RPMI8226 (cell line): ENCODE data around the gene CNTN1.

Experiments
- DNase-seq: peaks from one replicate; pipeline ENCODE4 v3.0.0-alpha.2; 2015

CNTN1 gene

DNA sequence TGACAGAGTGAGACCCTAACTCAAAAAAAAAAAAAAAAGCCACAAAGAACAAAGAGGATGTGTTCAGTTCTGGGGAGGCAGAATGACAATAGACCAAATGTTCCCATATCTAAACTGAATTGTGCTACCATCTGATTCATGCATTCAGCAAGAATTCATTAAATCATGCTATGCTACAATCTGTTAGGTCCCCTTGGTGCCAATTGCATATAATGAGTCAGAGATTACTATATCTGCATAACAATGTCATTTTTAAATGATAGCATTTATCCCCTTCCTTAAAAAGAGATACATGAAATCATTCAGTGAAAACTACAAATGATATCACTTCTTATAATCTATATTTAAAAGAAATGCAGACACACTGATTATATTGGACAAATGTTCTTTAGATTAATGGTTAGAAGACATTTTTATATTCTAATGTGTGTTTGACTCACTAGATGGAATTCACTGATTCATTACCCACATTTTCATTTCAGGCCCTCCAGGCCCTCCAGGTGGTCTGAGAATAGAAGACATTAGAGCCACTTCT lies 288.3 kb downstream of the CNTN1 start:
- no peak for DNase-seq

DNA sequence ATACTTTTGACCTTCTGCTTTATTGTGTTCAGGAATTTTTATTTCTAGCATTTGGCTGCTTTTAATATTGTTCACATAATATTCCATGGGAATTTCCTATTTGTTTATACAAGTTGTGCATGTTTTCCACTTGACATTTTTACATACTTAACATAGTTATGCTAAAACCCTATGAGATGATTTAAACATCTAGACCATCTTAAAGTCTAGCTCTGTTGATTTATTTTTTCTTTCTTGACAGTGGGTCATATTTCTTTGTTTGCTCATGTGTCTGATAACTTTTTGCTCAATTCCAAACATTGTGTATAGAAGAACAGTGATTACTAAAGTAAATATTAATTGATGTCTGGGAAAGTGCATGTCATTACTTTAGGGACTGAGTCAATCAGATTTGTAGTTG lies 293.8 kb downstream of the CNTN1 start:
- no peak for DNase-seq

DNA sequence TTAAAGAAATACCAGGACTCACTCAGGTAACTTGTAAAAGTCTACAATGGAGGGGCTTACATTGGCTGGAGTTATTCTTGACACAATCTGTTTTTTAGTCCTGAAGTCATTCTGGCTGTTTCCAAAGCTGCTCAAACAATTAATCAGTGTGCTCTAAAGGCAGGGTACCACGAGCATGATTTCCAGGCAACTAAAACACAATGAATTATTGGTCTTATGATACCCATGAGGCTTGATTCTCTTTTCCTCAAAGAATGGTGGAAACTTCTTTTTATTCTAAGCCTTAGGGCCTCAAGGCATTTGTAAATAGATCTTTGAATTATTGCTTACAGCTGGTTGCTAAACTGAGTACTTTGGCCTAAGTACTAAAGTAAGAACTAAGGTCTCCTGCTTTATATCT lies 296.1 kb downstream of the CNTN1 start:
- no peak for DNase-seq

DNA sequence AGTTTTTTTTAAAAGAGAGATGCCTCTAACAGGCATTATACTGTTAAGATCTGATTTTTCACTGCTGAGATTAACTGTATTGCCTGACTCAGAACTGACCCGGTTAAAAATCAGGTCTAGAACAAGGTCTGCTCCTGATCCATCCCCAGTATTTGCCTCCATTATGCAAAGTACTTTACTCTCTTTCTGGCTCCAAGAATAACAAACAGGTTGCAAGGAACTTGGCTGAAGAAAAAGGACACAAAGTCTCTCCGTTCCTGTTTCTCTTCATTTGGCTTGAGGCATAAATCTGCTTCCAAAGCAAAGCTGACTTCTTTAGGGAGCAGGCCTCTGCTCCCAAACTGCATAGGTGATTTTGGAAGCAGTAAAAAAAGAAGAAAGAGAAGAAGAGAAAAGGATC lies 296.6 kb downstream of the CNTN1 start:
- DNase-seq = no peak

DNA sequence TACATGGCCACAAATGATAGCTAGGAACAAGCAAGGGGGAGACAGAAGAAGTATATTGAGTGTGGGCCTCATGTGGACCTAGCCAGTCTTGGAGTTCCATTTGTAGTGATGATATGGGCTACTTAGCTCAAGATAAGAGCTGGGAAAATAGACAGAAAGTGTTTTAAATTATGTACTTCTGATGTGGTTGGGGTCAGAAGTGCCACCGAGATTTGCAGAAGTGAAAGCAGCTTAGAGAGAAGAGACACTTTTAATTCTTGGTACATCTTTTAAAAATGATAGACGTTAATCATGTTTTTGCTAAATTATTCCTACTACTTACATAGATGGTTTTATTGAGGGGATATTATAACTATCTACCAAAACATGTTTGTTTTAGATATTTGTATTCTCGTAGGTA lies 297.5 kb downstream of the CNTN1 start:
- DNase-seq = no peak

DNA sequence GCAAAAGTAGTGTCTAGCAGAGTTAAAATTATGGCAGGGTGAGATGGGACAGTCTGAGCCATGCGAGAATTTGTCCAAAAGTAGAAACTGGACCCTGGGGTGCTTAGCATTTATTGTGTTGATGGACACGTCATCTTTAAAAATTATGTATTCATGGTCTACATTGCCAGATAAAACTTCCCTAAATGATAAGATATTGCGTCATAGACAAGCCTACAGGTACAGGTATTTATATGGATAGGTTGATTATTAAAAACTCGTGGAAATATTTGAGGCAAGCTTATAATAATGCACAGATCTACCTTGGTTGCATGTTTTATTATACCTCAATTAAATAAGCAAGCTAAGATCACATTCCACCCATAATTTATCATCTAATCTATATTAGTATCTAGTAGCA lies 299.9 kb downstream of the CNTN1 start:
- no peak for DNase-seq

DNA sequence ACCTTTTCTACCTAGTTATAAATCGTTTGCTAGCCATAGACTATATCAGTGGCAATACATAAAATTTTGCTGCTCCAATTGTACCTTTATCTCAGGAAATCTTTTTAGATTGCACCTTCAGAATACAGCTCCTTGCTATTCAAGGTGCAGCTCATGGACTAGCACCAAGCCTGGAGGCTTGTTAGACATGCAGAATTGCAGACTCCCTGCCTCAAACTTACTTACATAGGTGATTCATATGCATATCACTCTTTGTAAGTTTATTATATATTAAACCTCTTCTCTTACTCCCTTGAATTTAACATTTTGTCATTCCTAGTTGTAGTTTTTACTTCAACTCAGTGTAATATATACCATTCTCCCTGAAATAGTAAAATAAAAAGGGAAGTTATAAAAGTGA lies 300.4 kb downstream of the CNTN1 start:
- no peak for DNase-seq

DNA sequence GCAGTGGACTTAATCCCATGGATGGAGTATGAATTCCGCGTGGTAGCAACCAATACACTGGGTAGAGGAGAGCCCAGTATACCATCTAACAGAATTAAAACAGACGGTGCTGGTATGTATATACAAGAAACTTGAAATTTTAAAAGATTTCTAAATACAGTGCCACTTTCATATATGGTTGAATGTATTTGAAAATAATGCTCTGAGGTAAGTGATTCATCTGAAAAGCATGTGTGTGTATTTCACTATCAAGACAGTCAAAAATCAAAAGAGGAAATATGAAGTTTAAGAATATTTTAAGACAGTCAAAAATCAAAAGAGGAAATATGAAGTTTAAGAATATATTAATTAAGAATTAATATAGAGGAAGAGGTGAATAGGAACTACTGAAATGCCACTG lies 300.9 kb downstream of the CNTN1 start:
- no peak for DNase-seq

DNA sequence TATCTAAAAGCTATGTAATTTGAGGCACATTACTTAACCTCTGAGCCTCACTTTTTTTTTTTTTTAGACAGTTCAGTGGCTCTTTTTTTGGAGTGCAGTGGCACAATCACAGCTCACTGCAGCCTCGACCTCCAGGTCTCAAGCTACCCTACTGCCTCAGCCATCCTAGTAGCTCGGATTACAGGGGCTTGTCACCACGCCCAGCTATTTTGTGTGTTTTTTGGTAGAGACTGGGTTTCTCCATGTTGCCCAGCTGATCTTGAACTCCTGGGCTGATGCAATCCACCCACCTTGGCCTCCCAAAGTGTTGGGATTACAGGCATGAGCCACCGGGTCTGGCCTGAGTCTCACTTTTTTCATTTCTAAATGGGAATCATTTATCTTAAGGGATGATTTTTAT lies 303.9 kb downstream of the CNTN1 start:
- DNase-seq = no peak

DNA sequence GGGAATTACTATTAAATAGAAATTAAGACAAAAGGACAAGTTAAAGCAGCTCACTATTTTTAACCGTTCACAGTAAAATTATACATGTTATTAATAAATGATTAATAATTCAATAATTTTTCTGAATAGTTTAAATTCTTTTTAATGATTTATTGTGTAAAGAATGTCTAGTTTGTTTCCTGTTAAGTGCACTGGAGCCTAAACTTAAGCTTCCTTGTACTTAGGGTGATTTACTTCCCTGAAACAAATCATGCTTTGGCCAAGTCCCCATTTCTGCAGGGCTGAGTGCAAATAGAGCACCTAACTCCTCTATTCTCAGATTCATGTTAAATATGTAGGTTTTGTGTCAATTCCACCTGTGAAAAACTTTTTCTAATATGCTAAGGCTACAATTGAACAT lies 307.0 kb downstream of the CNTN1 start:
- no peak for DNase-seq

DNA sequence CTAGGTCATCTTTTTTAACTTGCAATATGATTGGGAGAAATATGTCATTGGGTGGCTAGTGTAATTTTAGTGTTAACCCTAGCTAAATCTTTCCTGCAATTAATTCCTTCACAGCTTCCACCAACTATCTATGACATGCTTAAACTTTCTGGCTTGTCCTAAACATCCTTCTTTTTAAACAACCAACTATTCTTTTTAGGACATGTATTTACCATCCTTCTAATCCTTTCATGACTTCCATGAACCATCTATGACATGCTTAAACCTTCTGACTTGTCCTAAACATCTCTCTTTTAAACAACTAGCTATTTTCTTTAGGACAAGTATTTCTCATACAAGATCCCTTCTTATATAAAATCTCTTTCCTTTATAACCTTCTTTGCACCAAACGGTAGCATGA lies 316.2 kb downstream of the CNTN1 start:
- no peak for DNase-seq

DNA sequence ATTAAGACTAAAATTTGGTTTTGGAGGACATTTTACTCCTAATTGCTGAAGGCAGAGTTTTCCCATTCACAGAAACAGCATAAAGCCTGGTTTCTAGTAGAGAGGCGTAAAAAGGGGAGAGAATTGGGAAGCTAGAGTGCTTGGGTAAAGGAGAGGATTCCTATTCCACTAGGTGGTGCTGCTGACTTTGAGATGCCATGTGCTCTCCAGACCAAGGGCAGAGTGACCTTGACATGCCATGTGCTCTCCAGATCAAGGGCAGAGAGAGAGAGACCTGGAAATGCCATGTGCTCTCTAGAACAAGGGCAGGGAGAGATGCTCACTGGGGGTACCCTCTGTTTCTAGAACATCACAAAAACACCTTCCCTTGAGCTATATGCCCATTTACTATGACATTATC lies 319.7 kb downstream of the CNTN1 start:
- DNase-seq = no peak

DNA sequence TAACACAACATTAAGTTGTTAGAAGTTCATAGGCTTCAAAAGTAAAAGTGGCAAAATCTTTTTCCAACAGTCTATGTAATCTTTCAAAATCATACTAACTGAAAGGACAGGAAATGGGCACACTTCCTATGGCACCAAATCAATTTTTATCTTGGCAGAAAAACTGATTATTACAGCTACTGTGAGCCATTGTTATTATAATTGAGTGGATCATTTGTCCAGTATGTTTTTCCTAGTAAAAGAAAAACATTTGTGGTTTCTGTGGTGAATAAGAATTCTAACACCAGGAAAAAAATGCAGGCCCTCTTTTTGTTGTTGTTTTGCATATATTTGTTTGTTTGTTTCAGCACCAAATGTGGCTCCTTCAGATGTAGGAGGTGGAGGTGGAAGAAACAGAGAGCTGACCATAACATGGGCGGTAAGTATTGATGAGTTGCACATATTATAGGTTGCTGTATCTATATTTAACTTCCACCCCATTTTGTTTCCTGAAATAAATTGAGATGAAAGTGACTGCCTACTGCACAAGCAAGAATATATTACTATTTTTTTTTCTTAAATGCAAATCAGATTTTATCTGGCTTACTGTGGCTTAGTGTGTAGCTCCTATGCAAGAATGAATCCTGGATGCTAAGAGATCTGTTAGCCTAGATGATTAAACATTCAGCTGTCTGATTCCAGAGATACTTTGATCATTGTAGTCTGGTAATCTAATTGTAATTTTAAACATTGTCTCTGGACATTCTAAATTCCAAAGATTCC lies 321.8 kb downstream of the CNTN1 start:
- DNase-seq = no peak

DNA sequence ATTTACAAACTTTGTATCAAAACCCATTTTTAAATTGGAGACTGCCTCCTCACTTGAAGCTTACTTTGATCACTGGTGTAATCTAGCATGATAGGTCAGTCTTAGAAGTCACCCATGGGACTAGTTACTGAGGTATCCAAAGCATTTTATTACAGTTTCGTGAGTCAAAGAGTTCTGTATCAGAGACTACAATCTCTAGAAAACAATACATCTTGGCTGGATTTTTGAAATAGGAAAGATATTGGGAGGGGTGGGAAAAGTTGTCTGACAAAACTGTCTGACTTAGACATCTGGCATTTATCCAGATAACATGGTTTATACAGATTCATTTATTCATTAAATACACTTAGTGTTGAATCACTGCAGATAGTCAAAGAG lies 322.4 kb downstream of the CNTN1 start:
- no peak for DNase-seq

DNA sequence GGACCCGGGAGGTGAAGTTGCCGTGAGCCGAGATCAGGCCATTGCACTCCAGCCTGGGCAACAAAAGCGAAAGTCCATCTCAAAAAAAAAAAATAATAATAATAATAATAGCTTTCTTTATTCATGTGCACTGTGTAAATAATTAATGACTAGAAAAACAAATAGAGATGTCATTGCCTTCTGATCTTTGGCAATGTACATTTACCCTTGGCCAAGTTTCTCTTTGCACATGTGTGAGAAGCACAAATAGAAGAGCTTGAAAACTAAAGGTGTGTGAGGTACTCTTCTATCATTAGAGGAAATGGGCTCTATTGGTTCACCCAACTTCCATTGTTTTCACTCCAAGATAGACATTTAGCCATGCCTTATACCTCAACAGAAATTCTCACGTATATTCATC lies 325.8 kb downstream of the CNTN1 start:
- no peak for DNase-seq

DNA sequence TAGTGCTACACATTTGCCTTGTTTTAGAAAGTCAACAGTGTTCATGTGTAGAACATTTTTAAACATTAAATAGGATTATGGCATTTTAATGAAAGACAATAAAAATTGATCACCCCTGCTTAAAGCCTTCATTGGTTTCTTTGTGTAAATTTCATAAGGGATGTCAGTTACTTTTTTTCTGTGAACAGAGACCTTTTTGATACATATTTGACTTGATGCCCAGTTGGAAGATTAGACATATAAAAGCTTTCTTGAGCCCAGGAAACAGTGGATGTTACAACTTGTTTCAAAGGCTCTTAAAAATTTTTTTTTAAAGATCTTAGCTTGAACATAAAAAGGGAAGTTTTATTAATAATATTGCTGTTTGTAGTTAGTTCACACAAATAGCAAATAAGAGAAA lies 327.2 kb downstream of the CNTN1 start:
- no peak for DNase-seq

DNA sequence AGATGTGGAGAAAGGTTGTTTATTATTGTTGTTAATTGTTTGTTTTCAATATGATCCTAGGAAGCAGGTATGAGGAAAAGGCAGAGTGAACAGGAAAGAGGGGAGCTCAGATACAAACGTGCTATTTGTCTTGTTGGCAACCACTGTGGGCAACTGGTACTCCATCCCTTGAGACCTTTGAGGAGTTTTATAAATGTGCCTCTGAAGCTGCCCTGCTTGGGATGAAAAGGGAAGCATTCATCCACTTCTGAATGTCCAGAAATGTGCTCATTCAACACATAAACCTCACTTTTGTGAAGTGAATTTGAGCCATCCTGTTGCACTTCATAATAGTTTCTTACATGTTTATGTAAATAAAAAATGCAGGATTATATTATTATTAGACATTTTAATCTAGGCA lies 331.6 kb downstream of the CNTN1 start:
- DNase-seq = no peak

DNA sequence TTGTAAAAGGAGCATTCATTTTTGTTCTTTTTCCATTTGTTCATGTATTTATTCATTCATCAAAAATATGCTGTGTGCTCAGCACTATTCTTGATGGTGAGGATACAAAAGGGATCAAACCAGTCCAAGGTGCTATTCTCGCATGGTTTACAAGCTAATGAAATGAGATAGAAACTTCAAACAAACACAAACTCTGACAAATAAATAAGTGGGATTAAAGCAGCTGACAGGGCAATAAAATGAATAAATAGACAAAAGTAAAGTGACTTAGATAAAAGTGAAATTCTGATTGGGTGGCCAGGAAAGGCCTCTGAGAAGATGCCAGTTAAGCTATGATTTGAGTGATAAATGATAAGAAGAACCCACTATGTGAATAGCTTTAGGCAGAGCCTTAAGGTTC lies 333.9 kb downstream of the CNTN1 start:
- no peak for DNase-seq

DNA sequence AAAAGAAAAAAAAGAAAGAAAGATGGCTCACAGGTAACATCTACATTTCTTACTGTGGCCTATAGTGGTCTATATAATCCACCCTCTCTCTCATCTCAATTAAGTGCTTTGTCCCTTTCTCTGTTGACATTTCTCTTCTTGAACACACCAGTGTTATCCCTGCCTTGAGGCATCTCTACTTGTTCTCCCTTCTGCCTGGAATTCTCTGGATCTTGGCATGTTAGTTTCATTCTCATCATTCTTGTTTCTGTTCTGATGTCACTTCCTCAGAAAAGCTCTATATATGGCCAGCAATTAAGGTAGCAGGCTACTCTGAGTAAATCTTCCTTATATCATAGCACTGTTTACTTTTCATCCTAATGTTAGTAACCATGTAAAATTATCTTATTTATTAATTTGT lies 340.1 kb downstream of the CNTN1 start:
- no peak for DNase-seq

DNA sequence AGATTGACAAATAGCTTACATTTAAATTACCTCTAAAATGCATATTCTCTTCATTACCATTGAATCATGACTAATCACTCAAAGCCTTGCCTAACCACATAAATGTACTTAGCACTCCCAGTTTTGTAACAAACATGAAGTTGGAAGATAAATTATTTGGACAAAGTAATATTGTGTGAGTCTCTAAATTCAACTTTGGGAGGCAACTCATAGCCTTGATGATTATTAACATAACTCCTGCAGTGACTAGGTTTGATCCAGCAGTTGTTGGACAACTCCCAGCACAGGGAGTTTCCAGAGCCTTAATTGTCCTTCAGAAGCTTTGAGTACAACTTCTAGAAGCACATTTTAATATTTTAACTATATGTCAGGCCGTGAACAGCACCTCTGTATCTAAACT lies 342.4 kb downstream of the CNTN1 start:
- DNase-seq = no peak

DNA sequence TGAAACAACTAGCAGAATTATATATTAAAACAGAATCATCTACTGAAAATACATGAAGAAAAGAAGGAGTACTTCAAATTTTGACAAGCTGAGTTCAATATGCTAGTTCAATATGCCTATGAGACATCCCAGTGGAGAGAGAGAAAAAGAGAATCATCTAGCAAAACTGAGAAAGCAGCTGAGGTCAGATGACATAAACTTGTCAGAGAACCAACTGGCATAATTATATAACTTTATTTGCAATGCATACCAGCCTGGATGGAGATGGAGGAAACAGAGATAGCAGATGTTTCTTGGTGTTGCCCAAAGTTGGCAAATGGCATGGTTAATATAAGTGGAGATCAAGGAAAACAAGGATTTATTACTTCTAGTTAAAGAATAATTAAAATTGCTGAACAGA lies 347.2 kb downstream of the CNTN1 start:
- DNase-seq = no peak

DNA sequence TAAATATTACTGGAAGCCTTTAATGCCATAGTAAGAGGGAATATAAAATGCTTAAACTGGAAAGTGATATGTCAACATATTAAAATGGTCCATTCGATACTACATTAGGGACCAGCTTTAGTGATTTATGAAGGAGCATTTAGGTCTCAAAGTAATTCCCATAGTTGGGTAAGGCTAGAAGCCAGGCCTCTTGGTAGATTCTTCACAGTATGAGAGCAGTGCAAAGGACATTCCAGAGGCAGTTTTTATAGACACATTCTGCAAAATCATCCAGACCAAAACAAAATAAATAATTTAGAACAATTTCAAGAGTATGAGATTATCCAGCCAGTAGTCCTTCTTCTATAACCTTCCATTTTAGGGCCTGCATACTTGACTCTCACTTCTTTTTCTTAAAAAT lies 353.3 kb downstream of the CNTN1 start:
- no peak for DNase-seq

DNA sequence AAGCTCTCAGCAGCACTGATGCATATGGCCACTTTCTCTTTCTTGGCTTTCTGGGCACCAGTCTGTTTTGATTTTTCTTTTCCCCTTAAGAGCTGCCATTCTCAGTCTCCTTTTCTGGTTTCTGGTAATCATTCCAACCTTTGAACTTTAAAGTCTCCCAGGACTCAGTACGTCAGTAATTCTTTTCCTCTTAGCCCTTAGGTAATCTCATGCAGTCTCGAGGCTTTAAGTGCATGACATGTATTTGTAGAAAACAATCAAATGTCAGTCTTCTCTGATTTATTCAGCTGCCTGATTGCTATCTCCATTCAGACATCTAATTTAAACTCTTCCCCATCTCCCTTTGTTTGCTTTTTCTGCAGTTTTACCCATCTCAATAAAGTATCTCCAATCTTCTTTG lies 356.8 kb downstream of the CNTN1 start:
- DNase-seq = no peak

DNA sequence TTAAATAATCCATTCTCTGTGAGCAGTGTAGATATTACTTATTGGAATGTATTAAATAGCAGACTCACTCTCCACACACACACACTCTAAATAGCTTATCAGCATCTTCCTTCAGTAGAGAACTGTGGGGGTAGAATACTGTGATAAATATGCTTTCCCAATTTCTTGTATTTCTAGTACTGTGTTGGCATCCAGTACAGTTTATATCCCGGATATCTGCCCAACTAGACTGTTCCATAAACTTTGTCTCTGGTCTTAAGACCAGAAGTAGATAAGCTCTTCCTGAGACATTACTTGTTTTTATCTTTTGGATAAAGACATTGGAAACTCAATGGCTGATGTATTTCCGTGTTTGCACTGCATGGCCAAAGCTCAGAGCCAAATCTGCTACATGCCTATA lies 359.7 kb downstream of the CNTN1 start:
- DNase-seq = no peak

DNA sequence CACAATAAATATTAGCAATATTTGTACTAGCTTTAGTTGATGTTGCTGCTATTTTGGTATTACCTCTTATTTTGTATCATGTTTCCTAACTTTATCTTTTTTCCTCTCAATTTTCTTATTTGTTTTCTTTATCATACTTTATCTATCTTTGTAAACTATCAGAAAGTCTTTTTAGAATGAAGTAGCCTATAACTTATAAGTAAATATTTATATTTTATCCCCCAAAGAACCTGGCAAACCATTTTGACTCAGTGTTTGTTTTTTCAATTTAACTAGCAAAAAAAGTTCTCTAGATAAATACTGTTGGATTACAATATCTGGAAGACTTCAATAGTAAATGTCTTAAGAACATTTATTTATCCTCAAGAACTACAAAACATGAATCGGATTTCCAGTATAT lies 360.2 kb downstream of the CNTN1 start:
- no peak for DNase-seq

DNA sequence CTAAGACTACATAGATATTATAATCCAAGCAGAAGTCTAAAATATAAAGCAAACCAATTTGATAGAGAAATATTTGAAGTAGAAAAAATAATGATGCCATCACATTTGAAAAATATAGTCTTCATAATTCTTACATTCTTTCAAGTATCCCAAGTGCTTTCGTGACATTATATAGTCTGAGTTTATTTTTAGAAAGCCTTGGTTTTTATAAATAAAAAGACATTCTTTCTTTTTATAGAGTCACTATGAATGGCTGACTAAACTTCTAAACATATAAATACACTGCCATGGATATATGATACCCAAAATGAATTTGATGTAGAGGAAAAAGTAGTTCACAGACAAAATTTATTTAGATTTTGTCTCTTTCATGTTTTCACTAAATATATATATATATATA lies 360.8 kb downstream of the CNTN1 start:
- DNase-seq = no peak
